Stomach (tissue), 4 donors: ENCODE results near the gene CLEC11A.

ENCODE experiments used
- EP300 ChIP-seq: sonication (generic); formaldehyde crosslinking; IDR thresholded peaks from one replicate; pipeline ENCODE4 v1.6.1; 2017; ENCODE audit warnings: antibody characterized with exemption
- POLR2A ChIP-seq, 4 donors: fragments of 450-650 bp; IDR thresholded peaks; one replicate each; pipeline ENCODE4 v1.6.1; 2016; ENCODE audit warnings: antibody characterized with exemption in 4 of 4, control low read depth in 2 of 4, mild to moderate bottlenecking in 1 of 4, moderate library complexity in 1 of 4
- POLR2AphosphoS5 ChIP-seq, 3 donors: sonication (generic); formaldehyde crosslinking; IDR thresholded peaks; one replicate each; pipeline ENCODE4 v1.6.1; 2016; ENCODE audit warnings: antibody characterized with exemption in 3 of 3
- TF ChIP-seq, protein P1 (sequence below), 7 experiments: fragments of 450-650 bp in 4 of 7; fragments of 200-600 bp in 3 of 7; sonication (generic) in 3 of 7; IDR thresholded peaks; one replicate each; pipeline ENCODE4 v1.5.1; 2016 to 2019; ENCODE audit warnings: antibody characterized with exemption in 7 of 7, control low read depth in 2 of 7, mild to moderate bottlenecking in 1 of 7

DNA sequence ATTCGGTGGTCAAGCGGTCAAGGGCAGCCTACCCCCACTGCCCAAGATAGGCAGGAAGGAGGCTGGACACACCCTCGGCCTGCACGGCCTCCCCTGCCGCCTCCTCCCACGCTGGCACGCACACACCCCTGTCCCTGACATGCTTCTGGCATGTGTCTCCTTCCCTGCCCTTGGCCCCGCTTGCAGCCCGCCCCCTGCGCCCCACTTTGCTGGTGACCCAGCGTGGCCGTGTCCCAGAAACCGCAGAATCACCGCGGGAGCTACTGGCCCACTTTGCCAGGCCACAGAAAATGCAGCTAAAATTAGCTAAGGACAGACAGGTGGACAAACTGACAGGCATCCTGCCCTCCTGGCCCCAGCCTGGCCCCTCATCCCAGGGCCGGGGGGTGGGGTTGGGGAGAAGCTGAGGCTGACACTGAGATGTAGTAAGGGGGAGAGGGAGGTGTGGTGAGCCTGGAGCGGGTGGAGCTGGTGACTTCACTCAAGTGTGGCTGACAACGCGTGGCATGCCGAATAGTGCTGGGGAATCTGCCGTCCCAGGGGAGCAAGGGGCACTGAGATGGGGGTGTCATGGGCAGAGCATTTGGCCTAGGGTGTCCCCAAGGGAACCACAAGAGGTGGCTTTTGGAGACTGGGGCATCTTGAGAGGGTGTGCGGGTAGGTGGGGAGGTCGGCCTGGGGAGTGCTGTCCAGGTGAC, 6.0 kb upstream of the CLEC11A start:
- TF ChIP-seq POLR2AphosphoS5 (IDR thresholded peaks at IDR 0.05) (no peak), POLR2A (IDR thresholded peaks at IDR 0.05) (no peak), EP300 (no peak)
- TF ChIP-seq, protein P1, sequence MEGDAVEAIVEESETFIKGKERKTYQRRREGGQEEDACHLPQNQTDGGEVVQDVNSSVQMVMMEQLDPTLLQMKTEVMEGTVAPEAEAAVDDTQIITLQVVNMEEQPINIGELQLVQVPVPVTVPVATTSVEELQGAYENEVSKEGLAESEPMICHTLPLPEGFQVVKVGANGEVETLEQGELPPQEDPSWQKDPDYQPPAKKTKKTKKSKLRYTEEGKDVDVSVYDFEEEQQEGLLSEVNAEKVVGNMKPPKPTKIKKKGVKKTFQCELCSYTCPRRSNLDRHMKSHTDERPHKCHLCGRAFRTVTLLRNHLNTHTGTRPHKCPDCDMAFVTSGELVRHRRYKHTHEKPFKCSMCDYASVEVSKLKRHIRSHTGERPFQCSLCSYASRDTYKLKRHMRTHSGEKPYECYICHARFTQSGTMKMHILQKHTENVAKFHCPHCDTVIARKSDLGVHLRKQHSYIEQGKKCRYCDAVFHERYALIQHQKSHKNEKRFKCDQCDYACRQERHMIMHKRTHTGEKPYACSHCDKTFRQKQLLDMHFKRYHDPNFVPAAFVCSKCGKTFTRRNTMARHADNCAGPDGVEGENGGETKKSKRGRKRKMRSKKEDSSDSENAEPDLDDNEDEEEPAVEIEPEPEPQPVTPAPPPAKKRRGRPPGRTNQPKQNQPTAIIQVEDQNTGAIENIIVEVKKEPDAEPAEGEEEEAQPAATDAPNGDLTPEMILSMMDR (IDR thresholded peaks at IDR 0.05): no peak
